Spleen (tissue), 11 donors: Measurements from ENCODE around the gene ATP1A3. TPM values are rescaled to one million over a fixed set of nuclear protein-coding genes. Genes with fewer than 3 reads are reported as not detected.

ENCODE experiments used
- DNase-seq: peaks from one replicate; pipeline ENCODE4 v3.0.0-alpha.2; 2020
- H3K27ac ChIP-seq, 8 donors: fragments of 200-600 bp; sonication (generic) in 7 of 8; 1 replicate in 4 of 8; 2 replicates in 4 of 8; pipeline versions ENCODE4 v1.5.0 to v1.8.0; 2016 to 2021; ENCODE audit warnings: inconsistent platforms in 4 of 8, mild to moderate bottlenecking in 4 of 8, moderate library complexity in 1 of 8
- H3K27me3 ChIP-seq, 7 donors: fragments of 200-600 bp; sonication (generic) in 6 of 7; replicated peaks in 1 of 7; 1 replicate in 4 of 7; 2 replicates in 3 of 7; pipeline versions ENCODE4 v1.5.0 to v1.8.0; 2016 to 2021; ENCODE audit warnings: inconsistent platforms in 3 of 7, mild to moderate bottlenecking in 1 of 7
- H3K36me3 ChIP-seq, 6 donors: fragments of 200-600 bp; sonication (generic) in 5 of 6; 1 replicate in 4 of 6; 2 replicates in 2 of 6; pipeline versions ENCODE4 v1.5.0 to v1.8.0; 2016 to 2021; ENCODE audit warnings: inconsistent platforms in 2 of 6
- H3K4me1 ChIP-seq, 6 donors: fragments of 200-600 bp; sonication (generic) in 5 of 6; 1 replicate in 3 of 6; 2 replicates in 3 of 6; pipeline versions ENCODE4 v1.5.0 to v1.8.0; 2016 to 2021; ENCODE audit warnings: inconsistent platforms in 3 of 6
- H3K4me3 ChIP-seq, 8 donors: fragments of 200-600 bp; sonication (generic) in 7 of 8; 1 replicate in 4 of 8; 2 replicates in 4 of 8; pipeline versions ENCODE4 v1.5.0 to v1.8.0; 2016 to 2021; ENCODE audit warnings: inconsistent platforms in 4 of 8, mild to moderate bottlenecking in 4 of 8, moderate library complexity in 2 of 8
- H3K9me3 ChIP-seq, 8 donors: fragments of 200-600 bp; sonication (generic) in 7 of 8; 1 replicate in 4 of 8; 2 replicates in 4 of 8; pipeline versions ENCODE4 v1.5.0 to v1.8.0; 2016 to 2021; ENCODE audit warnings: inconsistent platforms in 4 of 8
- CTCF ChIP-seq, 11 experiments: fragments of 200-600 bp in 7 of 11; fragments of 450-650 bp in 4 of 11; sonication (generic) in 4 of 11; IDR thresholded peaks in 8 of 11; conservative IDR thresholded peaks in 3 of 11; 1 replicate in 7 of 11; 2 replicates in 4 of 11; pipeline versions ENCODE4 v1.4.0 to v1.8.0; 2016 to 2021; ENCODE audit warnings: antibody characterized with exemption in 11 of 11, inconsistent platforms in 4 of 11, mild to moderate bottlenecking in 1 of 11
- POLR2A ChIP-seq, 3 donors: fragments of 450-650 bp; IDR thresholded peaks; one replicate each; pipeline ENCODE4 v1.5.1; 2017; ENCODE audit warnings: antibody characterized with exemption in 3 of 3, mild to moderate bottlenecking in 1 of 3
- POLR2AphosphoS5 ChIP-seq, 3 donors: sonication (generic); formaldehyde crosslinking; IDR thresholded peaks; one replicate each; pipeline ENCODE4 v1.5.1; 2017; ENCODE audit warnings: antibody characterized with exemption in 3 of 3
- WGBS, 5 donors: extraction: QIAGEN DNeasy Blood & Tissue Kit in 3 of 5; methylation state at CpG; one replicate each; pipeline versions ENCODE4 v1.1.5 to v1.1.7; 2013 to 2018; 5-methylcytosine and 5-hydroxymethylcytosine counted together
- intact Hi-C: fragments of 100-400 bp; cut with DNase I; formaldehyde crosslinking; loops from one replicate; pipeline ENCODE4 v1.15.0; 2023; ENCODE audit warnings: low total_unique reads
- polyA plus RNA-seq, 3 donors: library from polyadenylated mRNA; stranded (reverse); fragments of 200-250 nt; gene quantifications; one replicate each; pipeline ENCODE4 v1.2.1, GENCODE V29; 2013
- total RNA-seq, 7 donors: library from RNA; depleted of rRNA in 3 of 7; stranded (reverse); fragments of >200 nt in 3 of 7; fragmentation: NEBNext Ultra II Directional in 4 of 7; extraction: Animal tissue kit (Norgen Biotek cat#: 25700) in 4 of 7; gene quantifications; one replicate each; pipeline versions ENCODE4 v1.1.0 to v1.2.1, GENCODE V29; 2016 to 2021
- donor health status: healthy with polysubstance abuse.
- donor health status: DM: no; HTN: no; CAD: no; lungs with moderate emphysema.
- donor health status: DM: no; HTN: no; CAD: no.
- donor health status: Bipolar disorder and iron deficiency.
- donor health status: healthy.
- donor health status: DM: no; HTN: no; CAD: no.
- donor health status: DM: yes; HTN: yes; CAD: no.

ATP1A3 gene
- total and polyA plus RNA-seq, 10 donors = 0.39 to 2.2 (median 1.2) TPM

- Histone ChIP-seq H3K4me3 (peak overlapping the region; percentile 35 to 82 (median 50)), H3K27me3 (peaks cover 0 to 99% (median 62%) of the 10 kb centered on the region in 7 donors), H3K27ac (peak overlapping the region in 6 of 8 donors; percentile 42 to 84 (median 68)), H3K36me3 (no peaks in the 10 kb centered on the region), H3K4me1 (peaks cover 10 to 73% (median 30%) of the 10 kb centered on the region in 6 donors), H3K9me3 (no peaks in the 10 kb centered on the region)
- peak; percentile 77 for DNase-seq
- TF ChIP-seq POLR2AphosphoS5 (IDR thresholded peaks at IDR 0.05) (peak in 2 of 3 donors; percentile 43 to 60), POLR2A (IDR thresholded peaks at IDR 0.05) (no peak), CTCF (IDR thresholded peaks at IDR 0.05 in 8 of 11, conservative IDR thresholded peaks at IDR 0.05 in 3 of 11) (no peak)
- 4 to 7% (median 5%) methylated on average over 26 to 29 of the region's 29 CpGs for WGBS, 5 donors
- intact Hi-C loops = no loop called here
These were observed 65.1 kb downstream of the ATP1A3 start for GRCh38 chr19:41928754-41929535.

GRCh38 chr19:41928221-41928683 lies 65.8 kb downstream of the ATP1A3 start, which contains the start of gene ERFL:
ERFL (minus strand) TSS chr19:41928449; CDS start chr19:41912919, 15,530 bp downstream.
- Histone ChIP-seq H3K4me3 (peak within 1 kb of the TSS; percentile 35 to 82 (median 50)), H3K4me1 (peaks cover 10 to 69% (median 30%) of the 10 kb centered on the region in 6 donors), H3K27ac (peak within 1 kb of the TSS in 7 of 8 donors; percentile 42 to 84 (median 65)), H3K9me3 (no peaks in the 10 kb centered on the region), H3K27me3 (peaks cover 0 to 97% (median 63%) of the 10 kb centered on the region in 7 donors), H3K36me3 (no peaks in the 10 kb centered on the region)
- 0 to 1% (median 0%) methylated on average over 12 to 49 of the region's 49 CpGs for WGBS, 5 donors
- peak; percentile 81 for DNase-seq
- peak in 1 of 3 donors; percentile 3 for TF ChIP-seq POLR2AphosphoS5 (IDR thresholded peaks at IDR 0.05)
- no peak for TF ChIP-seq POLR2A (IDR thresholded peaks at IDR 0.05)
- intact Hi-C loops = no loop called here

- peaks cover 0 to 97% (median 69%) of the 10 kb centered on the region in 7 donors for H3K27me3 ChIP-seq
- peak overlapping the region in 6 of 8 donors; percentile 47 to 84 (median 70) for H3K27ac ChIP-seq
- H3K4me3 ChIP-seq = peak overlapping the region; percentile 35 to 82 (median 50)
- TF ChIP-seq CTCF (IDR thresholded peaks at IDR 0.05 in 8 of 11, conservative IDR thresholded peaks at IDR 0.05 in 3 of 11) (no peak), POLR2AphosphoS5 (IDR thresholded peaks at IDR 0.05) (peak in 1 of 3 donors; percentile 15)
- WGBS, 5 donors = 6 to 13% (median 7%) methylated on average over 21 to 43 of the region's 43 CpGs
- DNase-seq = peak; percentile 85
- H3K4me1 ChIP-seq = peaks cover 10 to 69% (median 30%) of the 10 kb centered on the region in 6 donors
- H3K36me3 ChIP-seq = no peaks in the 10 kb centered on the region
- H3K9me3 ChIP-seq = no peaks in the 10 kb centered on the region
- intact Hi-C loops = no loop called here
These were observed 66.4 kb downstream of the ATP1A3 start for GRCh38 chr19:41927497-41928192.

- intact Hi-C loops = no loop called here
- H3K27me3 ChIP-seq = peaks cover 0 to 98% (median 76%) of the 10 kb centered on the region in 7 donors
- 53 to 65% (median 60%) methylated on average over 16 of the region's 16 CpGs for WGBS, 5 donors
- no peak for TF ChIP-seq POLR2AphosphoS5 (IDR thresholded peaks at IDR 0.05)
- TF ChIP-seq CTCF (IDR thresholded peaks at IDR 0.05 in 8 of 11, conservative IDR thresholded peaks at IDR 0.05 in 3 of 11) = no peak
- TF ChIP-seq POLR2A (IDR thresholded peaks at IDR 0.05) = no peak
- H3K4me3 ChIP-seq = no peak overlapping the region
- no peak overlapping the region for H3K27ac ChIP-seq
- H3K4me1 ChIP-seq = peaks cover 10 to 76% (median 30%) of the 10 kb centered on the region in 6 donors
- no peak for DNase-seq
- H3K36me3 ChIP-seq = no peaks in the 10 kb centered on the region
- no peaks in the 10 kb centered on the region for H3K9me3 ChIP-seq
These were observed 67.1 kb downstream of the ATP1A3 start for GRCh38 chr19:41926763-41927496.
